Ascending aorta (tissue), 2 donors: ENCODE data around the gene LRRC36. TPM values are rescaled to one million over a fixed set of nuclear protein-coding genes. Genes with fewer than 3 reads are reported as not detected.

ENCODE experiments used
- DNase-seq, 2 donors: peaks; one replicate each; pipeline ENCODE4 v3.0.0-alpha.2; 2019; ENCODE audit warnings: low spot score in 2 of 2
- H3K27ac ChIP-seq, 2 donors: fragments of 200-600 bp; sonication (generic); one replicate each; pipeline ENCODE4 v1.5.1; 2016 to 2017; ENCODE audit warnings: mild to moderate bottlenecking in 1 of 2
- H3K27me3 ChIP-seq: fragments of 200-600 bp; sonication (generic); one replicate; pipeline ENCODE4 v1.5.1; 2017
- H3K36me3 ChIP-seq, 2 donors: fragments of 200-600 bp; sonication (generic); one replicate each; pipeline ENCODE4 v1.5.1; 2016
- H3K4me1 ChIP-seq, 2 donors: fragments of 200-600 bp; sonication (generic); one replicate each; pipeline ENCODE4 v1.5.1; 2016 to 2017; ENCODE audit warnings: mild to moderate bottlenecking in 1 of 2
- H3K4me3 ChIP-seq, 2 donors: fragments of 200-600 bp; sonication (generic); one replicate each; pipeline ENCODE4 v1.5.1; 2016 to 2017; ENCODE audit warnings: mild to moderate bottlenecking in 1 of 2
- H3K9me3 ChIP-seq, 2 donors: fragments of 200-600 bp; sonication (generic); one replicate each; pipeline ENCODE4 v1.5.1; 2016
- intact Hi-C: fragments of 100-400 bp; cut with DNase I; formaldehyde crosslinking; loops from one replicate; pipeline ENCODE4 v1.15.1; 2023
- total RNA-seq: library from RNA; depleted of rRNA; stranded (reverse); fragments of >200 nt; gene quantifications from one replicate; pipeline ENCODE4 v1.1.0, GENCODE V29; 2016
- TF ChIP-seq, protein P1 (sequence below), 3 experiments: fragments of 200-600 bp in 2 of 3; fragments of 450-650 bp in 1 of 3; sonication (generic) in 2 of 3; IDR thresholded peaks; one replicate each; pipeline ENCODE4 v1.5.1; 2016 to 2019; ENCODE audit warnings: antibody characterized with exemption in 3 of 3, mild to moderate bottlenecking in 1 of 3, moderate library complexity in 1 of 3

The LRRC36 gene
- total RNA-seq, 1 donor from 2014 or later = not detected

DNA sequence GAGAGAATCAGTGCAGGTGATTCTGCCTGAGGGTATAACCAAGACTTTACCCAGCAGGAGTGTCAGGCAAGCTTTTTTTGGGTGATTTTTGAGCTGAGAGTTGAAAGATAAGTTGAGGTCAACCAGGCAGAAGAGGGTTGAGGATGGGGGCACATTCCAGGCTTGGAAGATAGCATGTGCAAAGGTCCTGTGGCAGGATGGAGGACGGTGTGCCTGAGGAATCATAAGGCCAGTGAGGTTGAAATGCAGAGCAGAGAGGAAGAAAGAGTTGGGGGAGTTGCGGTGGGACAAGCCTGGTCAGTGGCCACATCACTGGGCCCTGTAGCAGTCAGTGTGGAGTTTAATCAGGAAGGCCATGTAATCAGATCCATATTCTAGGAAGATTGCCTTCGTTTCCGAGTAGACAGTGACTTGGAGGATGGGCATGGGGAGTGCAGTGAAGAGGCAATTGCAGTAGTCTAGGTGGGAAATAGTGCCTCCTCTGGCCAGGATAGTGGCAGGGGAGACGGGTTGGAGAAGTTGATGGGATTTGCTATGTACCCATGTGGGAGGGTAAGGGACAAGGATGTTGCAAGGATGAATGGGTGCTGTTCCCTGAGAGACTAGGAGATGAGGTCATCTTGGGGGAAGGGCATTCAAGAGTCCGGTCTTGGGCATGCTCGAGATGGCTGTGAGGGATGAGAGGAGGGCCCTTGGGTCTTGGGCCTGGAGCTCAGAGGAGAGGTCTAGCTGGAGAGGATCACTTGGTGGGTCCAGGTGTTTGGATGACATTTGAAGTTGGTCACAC lies 43.4 kb upstream of the LRRC36 start:
- no peaks in the 10 kb centered on the region for H3K27me3 ChIP-seq
- no peak overlapping the region for H3K27ac ChIP-seq
- H3K9me3 ChIP-seq = no peaks in the 10 kb centered on the region
- H3K4me1 ChIP-seq = peaks cover 3% of the 10 kb centered on the region in 2 donors
- intact Hi-C loops = loop anchor here (10.0 kb wide), 1 partner anchor 112 kb away; the partner anchor contains the start of gene TPPP3
- no peak for DNase-seq
- no peak overlapping the region for H3K4me3 ChIP-seq
- no peaks in the 10 kb centered on the region for H3K36me3 ChIP-seq
- TF ChIP-seq, protein P1, sequence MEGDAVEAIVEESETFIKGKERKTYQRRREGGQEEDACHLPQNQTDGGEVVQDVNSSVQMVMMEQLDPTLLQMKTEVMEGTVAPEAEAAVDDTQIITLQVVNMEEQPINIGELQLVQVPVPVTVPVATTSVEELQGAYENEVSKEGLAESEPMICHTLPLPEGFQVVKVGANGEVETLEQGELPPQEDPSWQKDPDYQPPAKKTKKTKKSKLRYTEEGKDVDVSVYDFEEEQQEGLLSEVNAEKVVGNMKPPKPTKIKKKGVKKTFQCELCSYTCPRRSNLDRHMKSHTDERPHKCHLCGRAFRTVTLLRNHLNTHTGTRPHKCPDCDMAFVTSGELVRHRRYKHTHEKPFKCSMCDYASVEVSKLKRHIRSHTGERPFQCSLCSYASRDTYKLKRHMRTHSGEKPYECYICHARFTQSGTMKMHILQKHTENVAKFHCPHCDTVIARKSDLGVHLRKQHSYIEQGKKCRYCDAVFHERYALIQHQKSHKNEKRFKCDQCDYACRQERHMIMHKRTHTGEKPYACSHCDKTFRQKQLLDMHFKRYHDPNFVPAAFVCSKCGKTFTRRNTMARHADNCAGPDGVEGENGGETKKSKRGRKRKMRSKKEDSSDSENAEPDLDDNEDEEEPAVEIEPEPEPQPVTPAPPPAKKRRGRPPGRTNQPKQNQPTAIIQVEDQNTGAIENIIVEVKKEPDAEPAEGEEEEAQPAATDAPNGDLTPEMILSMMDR (IDR thresholded peaks at IDR 0.05) = no peak

DNA sequence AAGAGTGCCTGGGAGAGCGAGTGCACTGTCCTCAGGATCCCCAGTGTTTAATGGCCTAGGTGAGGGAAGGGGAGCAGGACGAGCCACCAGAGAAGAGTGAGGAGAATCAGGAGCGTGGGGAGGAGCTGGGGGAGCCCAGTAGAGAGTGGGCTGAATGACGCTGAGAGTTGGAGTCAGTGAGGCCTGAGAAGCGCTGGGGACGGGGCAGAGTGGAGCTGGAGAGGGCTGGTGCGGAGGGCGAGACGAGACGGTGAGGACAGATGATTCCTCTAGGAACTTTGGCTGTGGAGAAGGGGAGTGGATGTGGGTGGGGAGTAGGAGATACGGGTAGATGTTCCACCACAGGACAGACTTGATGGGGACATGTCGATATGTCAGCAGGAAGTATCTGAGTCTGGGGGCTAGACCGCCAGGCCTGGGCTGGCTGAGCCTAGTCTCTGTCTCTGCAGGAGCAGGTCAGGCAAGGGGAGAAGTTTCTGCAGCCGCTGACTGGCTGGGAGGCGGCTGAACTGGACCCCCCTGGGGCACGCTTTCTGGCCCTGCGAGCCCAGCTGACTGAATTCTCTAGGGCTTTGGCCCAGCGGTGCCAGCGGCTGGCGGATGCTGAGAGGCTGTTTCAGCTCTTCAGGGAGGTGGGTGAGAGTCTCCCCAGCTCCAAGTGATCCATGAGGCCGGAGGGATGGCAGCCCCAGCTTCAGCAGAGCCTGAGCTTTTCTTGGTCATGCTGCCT lies 42.6 kb upstream of the LRRC36 start:
- DNase-seq = no peak
- H3K4me1 ChIP-seq = peaks cover 0 to 3% of the 10 kb centered on the region in 2 donors
- H3K27ac ChIP-seq = no peak overlapping the region
- intact Hi-C loops = loop anchor here (10.0 kb wide), 1 partner anchor 111 kb away; the partner anchor contains the start of gene TPPP3
- TF ChIP-seq, protein P1 (IDR thresholded peaks at IDR 0.05) = no peak
- H3K4me3 ChIP-seq = no peak overlapping the region
- no peaks in the 10 kb centered on the region for H3K36me3 ChIP-seq
- H3K9me3 ChIP-seq = no peaks in the 10 kb centered on the region
- H3K27me3 ChIP-seq = no peaks in the 10 kb centered on the region

DNA sequence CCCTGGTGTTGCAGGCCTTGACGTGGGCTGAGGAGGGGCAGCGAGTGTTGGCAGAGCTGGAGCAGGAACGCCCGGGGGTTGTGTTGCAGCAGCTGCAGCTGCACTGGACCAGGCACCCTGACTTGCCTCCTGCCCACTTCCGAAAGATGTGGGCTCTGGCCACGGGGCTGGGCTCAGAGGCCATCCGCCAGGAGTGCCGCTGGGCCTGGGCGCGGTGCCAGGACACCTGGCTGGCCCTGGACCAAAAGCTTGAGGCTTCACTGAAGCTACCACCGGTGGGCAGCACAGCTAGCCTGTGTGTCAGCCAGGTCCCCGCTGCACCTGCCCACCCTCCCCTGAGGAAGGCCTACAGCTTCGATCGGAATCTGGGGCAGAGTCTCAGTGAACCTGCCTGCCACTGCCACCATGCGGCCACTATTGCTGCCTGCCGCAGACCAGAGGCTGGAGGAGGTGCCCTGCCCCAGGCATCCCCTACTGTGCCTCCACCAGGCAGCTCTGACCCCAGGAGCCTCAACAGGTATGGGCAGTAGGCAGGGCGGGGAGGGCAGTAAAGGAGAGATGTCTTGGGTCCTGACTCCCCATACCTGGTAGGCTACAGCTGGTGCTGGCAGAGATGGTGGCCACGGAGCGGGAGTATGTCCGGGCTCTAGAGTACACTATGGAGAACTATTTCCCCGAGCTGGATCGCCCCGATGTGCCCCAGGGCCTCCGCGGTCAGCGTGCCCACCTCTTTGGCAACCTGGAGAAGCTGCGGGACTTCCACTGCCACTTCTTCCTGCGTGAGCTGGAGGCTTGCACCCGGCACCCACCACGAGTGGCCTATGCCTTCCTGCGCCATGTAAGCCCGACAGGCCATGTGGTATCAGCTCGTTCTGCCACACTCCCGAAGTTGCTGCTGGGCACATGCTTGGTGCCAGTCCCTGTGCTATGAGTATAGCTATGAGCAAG lies 41.6 kb upstream of the LRRC36 start:
- TF ChIP-seq, protein P1 (IDR thresholded peaks at IDR 0.05) = peak in 2 of 3 experiments; percentile 30 to 48
- Histone ChIP-seq H3K36me3 (no peaks in the 10 kb centered on the region), H3K9me3 (no peaks in the 10 kb centered on the region), H3K27me3 (no peaks in the 10 kb centered on the region), H3K4me1 (no peaks in the 10 kb centered on the region), H3K4me3 (no peak overlapping the region), H3K27ac (no peak overlapping the region)
- intact Hi-C loops = loop anchor here (10.0 kb wide), 1 partner anchor 110 kb away; the partner anchor contains the start of gene TPPP3
- no peak for DNase-seq

DNA sequence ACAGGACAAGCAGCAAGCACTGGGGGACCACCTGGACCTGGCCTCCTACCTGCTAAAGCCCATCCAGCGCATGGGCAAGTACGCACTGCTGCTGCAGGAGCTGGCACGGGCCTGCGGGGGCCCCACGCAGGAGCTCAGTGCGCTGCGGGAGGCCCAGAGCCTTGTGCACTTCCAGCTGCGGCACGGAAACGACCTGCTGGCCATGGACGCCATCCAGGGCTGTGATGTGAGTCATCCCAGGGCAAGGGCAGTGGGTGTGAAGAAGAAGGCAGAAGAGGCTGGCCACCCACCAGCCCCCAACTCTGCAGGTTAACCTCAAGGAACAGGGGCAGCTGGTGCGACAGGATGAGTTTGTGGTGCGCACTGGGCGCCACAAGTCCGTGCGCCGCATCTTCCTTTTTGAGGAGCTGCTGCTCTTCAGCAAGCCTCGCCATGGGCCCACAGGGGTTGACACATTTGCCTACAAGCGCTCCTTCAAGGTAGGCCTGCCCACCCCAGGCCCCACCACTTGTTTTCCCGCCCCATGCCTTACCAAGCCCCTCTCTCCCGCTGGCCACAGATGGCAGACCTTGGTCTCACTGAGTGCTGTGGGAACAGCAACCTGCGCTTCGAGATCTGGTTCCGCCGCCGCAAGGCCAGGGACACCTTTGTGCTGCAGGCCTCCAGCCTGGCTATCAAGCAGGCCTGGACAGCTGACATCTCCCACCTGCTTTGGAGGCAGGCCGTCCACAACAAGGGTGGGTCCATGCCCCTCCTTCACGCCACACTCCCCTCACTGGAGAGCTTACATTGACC lies 40.0 kb upstream of the LRRC36 start:
- DNase-seq = no peak
- H3K4me3 ChIP-seq = no peak overlapping the region
- no peaks in the 10 kb centered on the region for H3K9me3 ChIP-seq
- no peaks in the 10 kb centered on the region for H3K36me3 ChIP-seq
- no peaks in the 10 kb centered on the region for H3K27me3 ChIP-seq
- H3K27ac ChIP-seq = no peak overlapping the region
- TF ChIP-seq, protein P1 (IDR thresholded peaks at IDR 0.05) = no peak
- no peaks in the 10 kb centered on the region for H3K4me1 ChIP-seq
- intact Hi-C loops = loop anchor here (10.0 kb wide), 1 partner anchor 108 kb away; the partner anchor contains the start of gene TPPP3
